ENCODE data around the gene LDLRAD2. TPM values are rescaled to one million over a fixed set of nuclear protein-coding genes. Genes with fewer than 3 reads are reported as not detected.
A peak's percentile ranks its signal among the peaks of the same experiment; 100 is the strongest.

Gene LDLRAD2
- total and polyA plus RNA-seq, 2 of the 4 experiments (the other 2 are of a cell fraction) = 0.05 TPM; not detected in 1

- Histone ChIP-seq H2BK5ac (ENCODE audit: low read depth, low read length, poor library complexity, severe bottlenecking) (no peak overlapping the region), H3K4me1 (ENCODE audit: control insufficient read depth, insufficient read depth, low read length) (no peaks in the 10 kb centered on the region), H2AK5ac (ENCODE audit: low read depth, low read length) (no peak overlapping the region), H4K8ac (ENCODE audit: low read depth in 2 of 2, low read length in 2 of 2) (no peak overlapping the region), H3K18ac (ENCODE audit: low read depth, low read length) (no peak overlapping the region), H3K23ac (ENCODE audit: low read depth, low read length) (no peak overlapping the region), H3K9me1 (ENCODE audit: insufficient read depth, low read length) (no peaks in the 10 kb centered on the region), H3K9me3 (ENCODE audit: control insufficient read depth, insufficient read depth, low read length) (no peaks in the 10 kb centered on the region), H4K20me1 (ENCODE audit: insufficient read depth, low read length) (no peaks in the 10 kb centered on the region; the same call in 1 of the 2 replicates), H3K4me3 (ENCODE audit: insufficient read depth, low read depth, low read length) (no peak overlapping the region), H3K9ac (ENCODE audit: low read depth, low read length) (no peak overlapping the region), H3K4ac (ENCODE audit: low read depth, low read length) (no peak overlapping the region), H3K4me2 (ENCODE audit: low read depth, low read length) (no peak overlapping the region), H4K5ac (ENCODE audit: low read depth, low read length) (no peak overlapping the region), H3K27ac (ENCODE audit: insufficient read depth, low read length) (no peak overlapping the region), H2BK20ac (ENCODE audit: low read depth, low read length) (no peak overlapping the region), H2BK15ac (ENCODE audit: low read depth, low read length) (no peak overlapping the region), H3K36me3 (ENCODE audit: control insufficient read depth, insufficient read depth, low read length) (peaks cover 84% of the 10 kb centered on the region), H2AFZ (replicated peaks; ENCODE audit: low read length, poor library complexity) (peak overlapping the region; percentile 56), H2AK9ac (replicated peaks; ENCODE audit: low read depth, low read length, poor library complexity) (peak overlapping the region; percentile 65), H3K79me1 (ENCODE audit: low read depth in 1 of 2, low read length in 2 of 2) (peaks cover 4 to 18% of the 10 kb centered on the region in 2 experiments; a peak in 3 of 4 replicates), H3K14ac (replicated peaks; ENCODE audit: low read depth, low read length) (no peak overlapping the region), H3K56ac (ENCODE audit: extremely low read depth, insufficient read depth, low read length) (no peak overlapping the region), H3K27me3 (ENCODE audit: control insufficient read depth, insufficient read depth, low read length) (no peaks in the 10 kb centered on the region), H4K91ac (ENCODE audit: insufficient read depth, low read depth, low read length) (no peak overlapping the region), H2BK120ac (ENCODE audit: low read depth, low read length) (no peak overlapping the region)
- in situ Hi-C loops (cut with MboI; ENCODE audit: low sequenced_read_pairs) (no loop called here), intact Hi-C loops (cut with micrococcal nuclease) (no loop called here), dilution Hi-C loops (cut with HindIII; ENCODE audit: low sequenced_read_pairs, unreplicated experiment) (no loop called here)
- BruUV-seq (replicated peaks) = TSS peak; percentile 96
- POLR2A ChIA-PET (ENCODE audit: unreplicated experiment) = no interaction called here
- ATAC-seq (ENCODE audit: low read depth) = no peak
- DNase-seq = no peak
- 94% methylated on average over 13 of the region's 35 CpGs; no CpG with 5 or more reads in 1 of the 2 experiments for WGBS, 2 experiments (ENCODE audit: extremely low coverage in 2 of 2, insufficient read length in 1 of 2)
- CTCF ChIA-PET = no interaction called here
- TF ChIP-seq MAFK (IDR thresholded peaks at IDR 0.05; ENCODE audit: low read depth, low read length) (no peak), MXI1 (IDR thresholded peaks at IDR 0.05; ENCODE audit: borderline replicate concordance, low read depth, low read length) (no peak), BHLHE40 (IDR thresholded peaks at IDR 0.05; ENCODE audit: low read depth, low read length) (no peak), CHD1 (IDR thresholded peaks at IDR 0.05; ENCODE audit: low read depth, low read length) (no peak), POLR2A (IDR thresholded peaks at IDR 0.05; ENCODE audit: low read depth, low read length) (no peak)
- TF ChIP-seq, protein P1, sequence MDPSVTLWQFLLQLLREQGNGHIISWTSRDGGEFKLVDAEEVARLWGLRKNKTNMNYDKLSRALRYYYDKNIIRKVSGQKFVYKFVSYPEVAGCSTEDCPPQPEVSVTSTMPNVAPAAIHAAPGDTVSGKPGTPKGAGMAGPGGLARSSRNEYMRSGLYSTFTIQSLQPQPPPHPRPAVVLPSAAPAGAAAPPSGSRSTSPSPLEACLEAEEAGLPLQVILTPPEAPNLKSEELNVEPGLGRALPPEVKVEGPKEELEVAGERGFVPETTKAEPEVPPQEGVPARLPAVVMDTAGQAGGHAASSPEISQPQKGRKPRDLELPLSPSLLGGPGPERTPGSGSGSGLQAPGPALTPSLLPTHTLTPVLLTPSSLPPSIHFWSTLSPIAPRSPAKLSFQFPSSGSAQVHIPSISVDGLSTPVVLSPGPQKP (IDR thresholded peaks at IDR 0.05; ENCODE audit: borderline replicate concordance, low read depth, low read length) = no peak
- TF ChIP-seq, protein P2, sequence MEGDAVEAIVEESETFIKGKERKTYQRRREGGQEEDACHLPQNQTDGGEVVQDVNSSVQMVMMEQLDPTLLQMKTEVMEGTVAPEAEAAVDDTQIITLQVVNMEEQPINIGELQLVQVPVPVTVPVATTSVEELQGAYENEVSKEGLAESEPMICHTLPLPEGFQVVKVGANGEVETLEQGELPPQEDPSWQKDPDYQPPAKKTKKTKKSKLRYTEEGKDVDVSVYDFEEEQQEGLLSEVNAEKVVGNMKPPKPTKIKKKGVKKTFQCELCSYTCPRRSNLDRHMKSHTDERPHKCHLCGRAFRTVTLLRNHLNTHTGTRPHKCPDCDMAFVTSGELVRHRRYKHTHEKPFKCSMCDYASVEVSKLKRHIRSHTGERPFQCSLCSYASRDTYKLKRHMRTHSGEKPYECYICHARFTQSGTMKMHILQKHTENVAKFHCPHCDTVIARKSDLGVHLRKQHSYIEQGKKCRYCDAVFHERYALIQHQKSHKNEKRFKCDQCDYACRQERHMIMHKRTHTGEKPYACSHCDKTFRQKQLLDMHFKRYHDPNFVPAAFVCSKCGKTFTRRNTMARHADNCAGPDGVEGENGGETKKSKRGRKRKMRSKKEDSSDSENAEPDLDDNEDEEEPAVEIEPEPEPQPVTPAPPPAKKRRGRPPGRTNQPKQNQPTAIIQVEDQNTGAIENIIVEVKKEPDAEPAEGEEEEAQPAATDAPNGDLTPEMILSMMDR (conservative IDR thresholded peaks at IDR 0.05; ENCODE audit: low read depth, low read length) = no peak
Measured at GRCh38 chr1:21855257-21856096, 43.4 kb downstream of the LDLRAD2 start.

Measured in IMR-90 (cell line).